Stimulated activated CD4-positive, alpha-beta T cell treated with anti-CD3 and anti-CD28 coated beads, TNF-alpha, amount 100 ng/mL, for 4 hours (primary cell): ENCODE data around the gene FAM161B.
"Not testable (repeated sequence)": the region's sequence is repeated elsewhere in the genome, so short reads cannot be mapped to it uniquely, and the experiment has no call there.

ENCODE experiments used
- DNase-seq, 3 experiments: peaks; one replicate each; pipeline ENCODE4 v3.0.0-alpha.2; 2020; ENCODE audit warnings: low read depth in 3 of 3

Gene FAM161B

GRCh38 chr14:73949752-73950734, at the start of gene FAM161B, which contains the start of gene COQ6:
Gene FAM161B, minus strand, starts transcription at chr14:73950094. Its CDS starts 68 bp downstream, at chr14:73950026.
Gene COQ6, plus strand, starts transcription at chr14:73950302. Its CDS starts 31 bp downstream, at chr14:73950333.
- DNase-seq, result peak; percentile 72 to 74 (median 74)

DNA sequence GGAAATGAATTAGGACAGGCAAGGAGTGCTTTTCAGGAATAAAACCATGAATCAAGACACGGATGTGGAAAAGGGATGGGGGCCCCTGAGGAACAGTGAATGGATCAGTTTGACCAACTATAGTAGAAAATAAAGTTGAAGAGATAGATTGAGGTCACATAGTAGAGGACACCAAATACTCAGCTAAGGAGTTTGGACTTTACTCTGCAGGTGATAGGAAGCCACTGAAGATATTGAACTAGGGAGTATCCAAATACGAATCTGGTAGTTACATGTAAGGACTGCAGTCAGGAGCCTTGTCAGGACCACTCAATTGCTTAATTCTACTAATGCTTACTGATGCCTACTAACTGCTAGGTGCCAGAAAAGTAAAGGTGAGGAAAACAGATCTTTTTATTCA, 48.8 kb upstream of the FAM161B start:
- DNase-seq, result no peak

- DNase-seq, result no peak
Observed at GRCh38 chr14:73997944-73998447, 48.1 kb upstream of the FAM161B start.

DNA sequence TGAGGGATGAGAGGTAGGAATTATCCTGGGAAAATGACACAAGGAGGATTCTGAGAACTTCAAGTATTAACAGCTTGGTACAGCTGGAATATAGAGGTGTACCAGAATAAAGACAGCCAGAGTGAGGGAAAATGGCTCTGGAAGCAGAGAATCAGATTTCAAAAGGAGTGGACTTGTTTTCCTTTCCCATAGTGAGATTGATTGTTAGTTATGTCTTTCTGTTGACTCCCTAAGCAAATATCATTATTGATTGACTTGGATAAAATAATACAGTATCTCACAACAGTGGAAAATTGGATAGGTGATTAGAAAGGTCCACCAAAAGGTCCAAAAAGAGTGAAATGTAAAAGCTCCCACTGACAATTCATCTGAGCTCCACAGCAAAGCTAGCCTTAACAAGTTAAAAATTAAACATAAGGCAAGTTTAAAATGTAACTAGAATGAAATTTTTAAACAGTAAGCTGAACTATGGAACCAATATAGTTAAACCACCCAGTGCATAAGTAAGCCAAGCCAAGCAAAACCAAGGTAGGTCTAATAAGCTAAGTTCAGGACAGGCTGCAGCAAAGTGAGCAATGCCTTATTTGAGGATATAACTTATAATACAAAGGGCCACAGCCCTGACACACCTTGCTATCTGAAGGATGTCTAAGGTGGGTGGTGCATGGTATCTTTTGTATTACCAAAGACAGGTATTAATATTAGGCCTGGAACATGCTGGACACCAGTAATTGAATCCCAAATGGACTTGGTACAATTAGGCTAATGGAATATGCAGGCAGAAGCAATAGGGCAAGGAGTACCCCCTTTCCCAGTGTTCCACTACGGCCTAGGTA, 47.4 kb upstream of the FAM161B start:
- DNase-seq, result no peak

DNA sequence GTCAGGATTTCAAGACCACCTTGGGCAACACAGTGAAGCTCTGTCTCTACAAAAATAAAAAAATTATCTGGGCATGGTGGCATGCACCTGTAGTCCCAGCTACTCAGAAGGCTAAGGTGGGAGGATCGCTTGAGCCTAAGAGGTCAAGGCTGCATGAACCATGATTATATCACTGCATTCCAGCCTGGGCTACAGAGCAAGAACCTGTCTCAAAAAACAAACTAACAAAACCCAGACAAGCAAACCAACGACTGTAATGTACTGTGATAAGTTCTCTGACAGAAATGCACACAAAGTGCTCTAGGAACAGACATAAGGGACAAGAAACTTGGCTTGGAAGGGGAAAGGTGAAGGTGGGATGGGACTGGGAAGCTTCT, 46.8 kb upstream of the FAM161B start:
- no peak for DNase-seq

DNA sequence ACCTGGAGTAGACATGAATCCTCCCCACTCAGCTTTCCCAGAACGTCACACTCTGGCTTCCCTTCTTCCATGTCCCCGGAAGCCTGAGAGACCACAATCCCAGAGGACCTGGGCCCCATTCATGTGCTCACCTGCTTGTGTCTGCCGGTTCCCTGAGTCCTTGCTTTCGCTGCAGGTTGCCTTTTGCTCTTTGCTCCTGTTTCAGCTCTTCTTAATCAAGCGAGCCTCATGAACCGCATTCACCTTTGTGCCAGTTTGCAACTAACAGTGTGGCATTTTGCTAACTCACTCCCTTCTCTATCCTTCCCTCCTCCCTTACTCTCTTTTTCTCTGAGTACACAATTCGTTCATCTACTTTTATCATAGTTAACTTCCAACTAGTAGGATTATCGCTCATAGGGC, 46.1 kb upstream of the FAM161B start:
- no peak for DNase-seq

GRCh38 chr14:73994926-73995325, 45.0 kb upstream of the FAM161B start:
- not testable (repeated sequence) for DNase-seq

DNA sequence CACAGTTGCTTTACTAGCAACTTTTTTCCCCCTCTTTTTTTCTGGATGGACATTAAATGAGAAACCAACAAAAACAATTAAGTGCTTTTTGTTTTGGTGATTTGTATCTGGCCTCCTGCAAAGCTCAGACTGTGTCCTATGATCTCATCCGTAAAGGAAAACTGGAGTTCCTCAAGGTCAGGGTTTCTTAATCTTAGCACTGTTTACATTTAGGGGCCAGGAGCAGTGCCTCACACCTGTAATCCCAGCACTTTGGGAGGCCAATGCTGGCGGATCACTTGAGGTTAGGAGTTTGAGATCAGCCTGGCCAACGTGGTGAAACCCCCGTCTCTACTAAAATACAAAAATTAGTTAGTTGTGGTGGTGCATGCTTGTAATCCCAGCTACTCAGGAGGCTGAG, 41.2 kb upstream of the FAM161B start:
- DNase-seq, result no peak

GRCh38 chr14:73988656-73989055, 38.8 kb upstream of the FAM161B start:
- not testable (repeated sequence) for DNase-seq

DNA sequence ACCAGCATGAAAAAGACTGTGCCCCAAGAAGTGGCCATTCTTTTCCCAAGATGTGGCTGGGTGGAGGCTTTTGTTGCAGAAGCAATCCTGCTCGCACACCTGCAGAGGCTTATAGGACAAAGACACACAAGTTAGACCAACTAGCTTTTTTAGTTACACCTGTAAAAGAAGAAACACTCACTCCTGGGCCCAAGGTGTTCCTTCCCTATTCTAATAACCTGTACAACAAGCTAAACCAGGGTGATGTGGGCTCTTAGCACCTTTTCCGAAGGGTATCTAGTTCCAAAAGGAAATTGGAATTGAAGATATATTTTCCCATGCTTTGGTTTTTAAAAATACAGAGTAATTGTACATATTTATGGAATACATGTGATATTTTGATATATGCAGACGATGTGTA, 38.2 kb upstream of the FAM161B start:
- no peak for DNase-seq

- DNase-seq, result no peak
Observed at GRCh38 chr14:73977896-73978295, 28.0 kb upstream of the FAM161B start.

DNA sequence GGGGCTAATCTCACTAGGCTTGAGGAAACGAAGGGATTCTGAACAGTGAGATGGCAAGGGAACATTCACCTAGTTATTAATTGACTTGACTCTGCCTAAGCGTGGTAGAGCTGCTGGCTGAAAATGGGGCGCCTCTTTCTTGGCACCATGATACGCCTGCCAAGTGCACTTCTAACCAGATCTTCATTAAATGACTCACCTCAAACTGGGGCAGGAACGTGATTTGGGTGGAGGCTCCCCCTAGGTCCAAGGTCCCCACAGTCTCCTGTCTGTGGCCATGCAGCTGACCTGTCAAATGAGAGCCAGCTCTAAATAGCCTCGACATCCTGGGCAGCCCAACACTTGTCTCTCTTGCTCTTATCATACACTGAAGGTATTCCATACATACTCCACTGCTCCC, 26.2 kb upstream of the FAM161B start:
- no peak for DNase-seq

GRCh38 chr14:73973497-73973896, 23.6 kb upstream of the FAM161B start:
- DNase-seq, result no peak

- no peak for DNase-seq
Observed at GRCh38 chr14:73968885-73969284, 19.0 kb upstream of the FAM161B start.

DNA sequence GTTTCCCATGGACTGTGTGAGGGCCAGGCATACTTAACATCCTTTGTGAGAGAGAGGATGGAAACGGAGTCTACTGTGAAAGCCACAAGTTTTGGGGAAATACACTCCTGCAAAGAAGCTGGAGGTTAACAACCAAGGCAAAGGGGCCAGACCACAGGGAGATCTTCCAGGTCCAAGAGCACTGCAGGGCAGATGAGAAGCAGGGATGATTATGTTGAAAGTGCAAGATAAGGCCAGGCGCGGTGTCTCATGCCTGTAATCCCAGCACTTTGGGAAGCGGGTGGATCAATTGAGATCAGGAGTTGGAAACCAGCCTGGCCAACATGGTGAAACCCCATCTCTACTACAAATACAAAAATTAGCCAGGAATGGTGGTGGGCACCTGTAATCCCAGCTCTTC, 15.3 kb upstream of the FAM161B start:
- no peak for DNase-seq

DNA sequence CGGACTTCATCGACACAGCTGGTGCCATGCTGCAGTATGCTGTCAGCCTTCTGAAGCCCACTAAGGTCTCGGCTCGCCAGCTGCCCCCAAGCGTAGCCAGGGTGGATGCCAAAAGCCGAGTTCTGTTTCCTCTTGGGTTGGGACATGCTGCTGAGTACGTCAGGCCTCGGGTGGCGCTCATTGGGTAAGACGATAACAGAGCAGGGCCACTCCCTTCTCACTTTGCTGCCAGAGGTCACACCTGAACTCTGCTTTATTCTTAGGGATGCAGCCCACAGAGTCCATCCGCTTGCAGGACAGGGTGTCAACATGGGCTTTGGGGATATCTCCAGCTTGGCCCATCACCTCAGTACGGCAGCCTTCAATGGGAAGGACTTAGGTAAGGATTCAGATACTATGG, 11.3 kb upstream of the FAM161B start:
- no peak for DNase-seq

DNA sequence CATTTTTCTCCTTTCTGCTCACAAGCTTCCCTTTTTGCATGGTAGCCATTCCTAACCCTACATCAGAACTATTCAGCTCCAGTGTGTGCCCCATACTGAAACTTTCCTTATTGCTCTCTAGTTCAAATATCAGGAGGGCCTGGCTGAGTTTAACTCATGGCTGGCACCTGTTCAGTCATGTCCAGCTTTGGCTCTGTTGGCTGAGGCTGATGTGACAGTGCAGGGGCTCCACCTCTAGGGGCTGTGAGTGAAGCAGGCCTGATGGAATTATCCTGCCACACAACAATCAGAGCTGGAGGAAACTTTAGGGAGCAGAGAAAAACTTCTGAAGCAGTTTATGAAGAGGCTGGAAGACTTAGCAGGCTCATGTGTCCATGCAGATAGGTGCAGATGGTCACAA, 8.7 kb upstream of the FAM161B start:
- no peak for DNase-seq

DNA sequence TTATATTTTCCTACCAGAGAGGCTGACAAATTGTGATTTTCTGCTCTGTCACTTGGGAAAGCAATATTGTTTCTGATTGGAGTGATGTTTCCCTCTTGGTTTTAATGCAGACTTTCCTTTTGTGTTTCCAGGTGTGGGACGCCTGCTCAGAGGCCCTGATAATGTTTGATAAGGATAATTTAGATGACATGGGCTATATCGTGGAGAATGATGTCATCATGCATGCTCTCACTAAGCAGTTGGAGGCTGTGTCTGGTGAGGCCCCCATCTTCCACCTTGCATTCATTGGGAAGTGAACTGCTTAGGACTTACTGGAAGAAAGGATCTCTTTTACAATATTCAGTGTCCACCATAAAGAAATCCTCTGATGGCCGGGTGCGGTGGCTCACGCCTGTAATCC, 5.8 kb upstream of the FAM161B start:
- no peak for DNase-seq

DNA sequence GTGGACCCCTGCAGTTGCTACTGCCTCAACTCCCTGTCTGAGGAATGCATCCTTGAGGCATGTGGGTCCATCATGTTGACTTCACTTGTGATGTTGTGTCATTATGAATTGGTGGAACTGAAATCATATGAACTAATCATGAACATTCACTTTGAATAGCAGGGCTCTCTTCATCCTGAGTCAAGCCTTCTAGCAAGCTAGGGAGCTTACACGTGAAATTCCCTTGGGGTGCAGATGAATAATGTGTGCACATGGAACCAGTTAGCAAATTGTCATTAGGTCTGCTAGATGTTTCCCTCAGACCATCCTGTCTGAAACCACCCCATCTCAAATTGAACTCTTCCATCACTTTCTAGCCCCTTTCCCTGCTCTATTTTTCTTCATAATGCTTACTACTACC, 3.8 kb upstream of the FAM161B start:
- DNase-seq, result no peak

- DNase-seq, result no peak
Observed at GRCh38 chr14:73945159-73945670, 4.7 kb downstream of the FAM161B start.

GRCh38 chr14:73944432-73945158, 5.3 kb downstream of the FAM161B start:
- no peak for DNase-seq
